ENCODE measurements around the gene EEF1A2.
"Not testable (repeated sequence)": the region's sequence is repeated elsewhere in the genome, so short reads cannot be mapped to it uniquely, and the experiment has no call there.

The EEF1A2 gene

GRCh38 chr20:63484236-63484635, 14.6 kb downstream of the EEF1A2 start:
- DNase-seq = no peak

- DNase-seq = no peak
These were observed 15.0 kb downstream of the EEF1A2 start for GRCh38 chr20:63483834-63484233.

- no peak for DNase-seq
These were observed 16.8 kb downstream of the EEF1A2 start for GRCh38 chr20:63482021-63482587.

- no peak for DNase-seq
These were observed 17.4 kb downstream of the EEF1A2 start for GRCh38 chr20:63481503-63481902.

- not testable (repeated sequence) for DNase-seq
These were observed 19.0 kb downstream of the EEF1A2 start for GRCh38 chr20:63479695-63480419.

GRCh38 chr20:63478346-63479302, 20.3 kb downstream of the EEF1A2 start:
- no peak for DNase-seq

- DNase-seq = no peak
These were observed 20.9 kb downstream of the EEF1A2 start for GRCh38 chr20:63477944-63478343.

- no peak for DNase-seq
These were observed 21.7 kb downstream of the EEF1A2 start for GRCh38 chr20:63477061-63477616.

GRCh38 chr20:63475209-63475608, 23.7 kb downstream of the EEF1A2 start:
- no peak for DNase-seq

GRCh38 chr20:63473555-63474449, 25.1 kb downstream of the EEF1A2 start:
- no peak for DNase-seq

GRCh38 chr20:63472862-63473390, 26.0 kb downstream of the EEF1A2 start:
- DNase-seq = no peak

- no peak for DNase-seq
These were observed 26.7 kb downstream of the EEF1A2 start, which contains the start of gene KCNQ2 for GRCh38 chr20:63471981-63472831. Gene KCNQ2, minus strand, starts transcription at chr20:63472655. Its CDS starts 192 bp downstream, at chr20:63472463.

- no peak for DNase-seq
These were observed 27.2 kb downstream of the EEF1A2 start for GRCh38 chr20:63471717-63471980.

- DNase-seq = no peak
These were observed 27.7 kb downstream of the EEF1A2 start for GRCh38 chr20:63471002-63471716.

- DNase-seq = no peak
These were observed 28.5 kb downstream of the EEF1A2 start for GRCh38 chr20:63470410-63470809.

- no peak for DNase-seq
These were observed 29.2 kb downstream of the EEF1A2 start for GRCh38 chr20:63469713-63470101.

GRCh38 chr20:63469019-63469712, 29.7 kb downstream of the EEF1A2 start:
- DNase-seq = no peak

GRCh38 chr20:63468421-63468820, 30.5 kb downstream of the EEF1A2 start:
- no peak for DNase-seq

- DNase-seq = no peak
These were observed 31.4 kb downstream of the EEF1A2 start for GRCh38 chr20:63467294-63468083.

All from activated naive CD4-positive, alpha-beta T cell (primary cell).